Measurements from ENCODE around the gene FHAD1. TPM values are rescaled to one million over a fixed set of nuclear protein-coding genes. Genes with fewer than 3 reads are reported as not detected.

The FHAD1 gene
- 1 to 10 TPM; 1.5 to 4.5 (median 3.8) TPM for polyA plus RNA-seq (ENCODE audit: insufficient read depth in 1 of 5, insufficient read length in 5 of 5, low replicate concordance in 1 of 5)
- long read RNA-seq, donor 1, result 0 reads
- long read RNA-seq, donor 2, result 0 reads
- long read RNA-seq, donor 3, result 0 reads
- long read RNA-seq, donor 4, result 0 reads
- long read RNA-seq, donor 5, result 0 reads
- long read RNA-seq, donor 6, full-length matches to known transcripts, result 2 of 2 reads
- long read RNA-seq, donor 6, partial matches to known transcripts, result 0 of 2 reads
- long read RNA-seq, donor 6, other reads (novel, unspliced or antisense), result 0 of 2 reads
- long read RNA-seq, donor 7, partial matches to known transcripts, result 0 of 1 reads
- long read RNA-seq, donor 7, other reads (novel, unspliced or antisense), result 0 of 1 reads
- long read RNA-seq, donor 8, result 0 reads

- DNase-seq, result peak; percentile 70 to 72
Observed at GRCh38 chr1:15246960-15247614, at the start of gene FHAD1. Gene FHAD1, plus strand, starts transcription at chr1:15247223. Its CDS starts 4,562 bp downstream, at chr1:15251785.

- no peak for DNase-seq
Observed at GRCh38 chr1:15197591-15198447, 49.2 kb upstream of the FHAD1 start.

- DNase-seq, result no peak
Observed at GRCh38 chr1:15198684-15199083, 48.3 kb upstream of the FHAD1 start.

- DNase-seq, result no peak
Observed at GRCh38 chr1:15201221-15201620, 45.8 kb upstream of the FHAD1 start.

GRCh38 chr1:15201849-15202551 is 45.0 kb upstream of the FHAD1 start:
- peak; percentile 47 for DNase-seq

GRCh38 chr1:15204931-15205330 is 42.1 kb upstream of the FHAD1 start:
- DNase-seq, result no peak

- DNase-seq, result no peak
Observed at GRCh38 chr1:15205586-15206346, 41.3 kb upstream of the FHAD1 start.

- DNase-seq, result no peak
Observed at GRCh38 chr1:15206418-15207030, 40.5 kb upstream of the FHAD1 start.

- DNase-seq, result no peak
Observed at GRCh38 chr1:15207031-15207828, 39.8 kb upstream of the FHAD1 start.

- no peak for DNase-seq
Observed at GRCh38 chr1:15207829-15208429, 39.1 kb upstream of the FHAD1 start.

GRCh38 chr1:15210651-15211375 is 36.2 kb upstream of the FHAD1 start:
- no peak for DNase-seq

GRCh38 chr1:15211424-15211823 is 35.6 kb upstream of the FHAD1 start:
- no peak for DNase-seq

- no peak for DNase-seq
Observed at GRCh38 chr1:15212216-15212953, 34.6 kb upstream of the FHAD1 start.

GRCh38 chr1:15212954-15213291 is 34.1 kb upstream of the FHAD1 start:
- no peak for DNase-seq

- no peak for DNase-seq
Observed at GRCh38 chr1:15213341-15213821, 33.6 kb upstream of the FHAD1 start.

- peak; percentile 49 to 58 for DNase-seq
Observed at GRCh38 chr1:15214527-15214926, 32.5 kb upstream of the FHAD1 start.

GRCh38 chr1:15215116-15215515 is 31.9 kb upstream of the FHAD1 start:
- no peak for DNase-seq

- no peak for DNase-seq
Observed at GRCh38 chr1:15217654-15218053, 29.4 kb upstream of the FHAD1 start.
